SK-N-MC (cell line): ENCODE measurements around the gene GPC3.

Experiments used
- EZH2 ChIP-seq: fragments of 200-600 bp; sonication (generic); IDR thresholded peaks from one replicate; pipeline ENCODE4 v1.6.1; 2017; ENCODE audit warnings: antibody characterized with exemption
- FOXP2 ChIP-seq: optimal IDR thresholded peaks from 2 replicates; pipeline ENCODE3; 2011; ENCODE audit warnings: mild to moderate bottlenecking, moderate library complexity; ENCODE audit not compliant: insufficient read depth; ENCODE audit errors: extremely low read length, control extremely low read depth
- POLR2AphosphoS5 ChIP-seq: IDR thresholded peaks from 2 replicates; pipeline ENCODE4 v1.6.1; 2012; ENCODE audit warnings: mild to moderate bottlenecking, low read depth, low read length, borderline replicate concordance

DNA sequence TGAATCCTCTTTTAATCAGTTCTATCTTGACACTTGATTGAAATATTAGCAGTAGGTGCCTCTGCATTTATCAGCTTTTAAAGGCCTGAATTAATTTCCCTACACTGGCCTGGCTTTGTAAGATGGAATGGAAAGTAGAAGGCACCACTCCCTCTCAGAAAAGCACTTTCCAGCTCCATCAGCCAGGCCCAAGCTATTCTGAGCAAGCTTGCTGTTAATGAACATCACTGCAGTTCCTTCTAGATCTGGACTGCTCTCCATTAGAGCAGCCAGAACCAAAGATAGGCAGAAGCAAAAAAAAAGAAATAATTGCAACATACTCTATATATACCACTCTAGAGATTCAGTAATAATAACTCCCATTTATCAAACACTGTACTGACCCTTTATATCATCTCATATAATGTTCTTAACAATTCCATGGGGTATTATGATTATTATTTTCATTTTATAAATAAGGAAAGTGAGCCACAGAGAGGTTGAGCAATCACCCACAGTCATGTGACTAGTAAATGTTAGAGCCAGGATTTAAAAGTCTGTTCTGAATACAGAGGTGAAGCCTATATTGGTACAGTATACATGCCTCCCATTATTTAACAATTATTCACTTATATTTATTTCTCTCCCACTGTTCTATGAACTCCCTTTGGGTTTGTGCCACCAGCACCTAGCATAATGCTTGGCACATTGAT is 39.4 kb upstream of the GPC3 start:
- TF ChIP-seq POLR2AphosphoS5 (no peak), EZH2 (no peak), FOXP2 (no peak)
